Anterior cingulate cortex (tissue), 58 donors: ENCODE data around the gene CYYR1.
"Not testable (repeated sequence)": the region's sequence is repeated elsewhere in the genome, so short reads cannot be mapped to it uniquely, and the experiment has no call there.

Experiments
- DNase-seq, 58 donors: peaks; one replicate each; lab custom pipeline; 2025; lab: John Stamatoyannopoulos, UW

CYYR1 gene

GRCh38 chr21:26499495-26499894 is 73.6 kb downstream of the CYYR1 start:
- no peak for DNase-seq

GRCh38 chr21:26495283-26495849 is 77.7 kb downstream of the CYYR1 start:
- no peak for DNase-seq

GRCh38 chr21:26491663-26492062 is 81.4 kb downstream of the CYYR1 start:
- DNase-seq = no peak

- no peak for DNase-seq
Observed at GRCh38 chr21:26490771-26491170, 82.3 kb downstream of the CYYR1 start.

GRCh38 chr21:26489781-26490180 is 83.3 kb downstream of the CYYR1 start:
- DNase-seq = no peak

GRCh38 chr21:26487981-26488480 is 85.1 kb downstream of the CYYR1 start:
- no peak for DNase-seq

- no peak for DNase-seq
Observed at GRCh38 chr21:26473471-26473870, 99.6 kb downstream of the CYYR1 start.

- DNase-seq = peak in 5 of 58 donors; percentile 1 to 26 (median 15)
Observed at GRCh38 chr21:26471099-26471471, 102.0 kb downstream of the CYYR1 start.

GRCh38 chr21:26470351-26471098 is 102.6 kb downstream of the CYYR1 start:
- no peak for DNase-seq

- DNase-seq = peak in 14 of 58 donors; percentile 3 to 60 (median 13)
Observed at GRCh38 chr21:26469789-26470188, 103.3 kb downstream of the CYYR1 start.

- DNase-seq = no peak
Observed at GRCh38 chr21:26465916-26466315, 107.2 kb downstream of the CYYR1 start.

- no peak for DNase-seq
Observed at GRCh38 chr21:26461500-26461899, 111.6 kb downstream of the CYYR1 start.

- DNase-seq = no peak
Observed at GRCh38 chr21:26460621-26461020, 112.5 kb downstream of the CYYR1 start.

GRCh38 chr21:26458854-26459253 is 114.2 kb downstream of the CYYR1 start:
- DNase-seq = not testable (repeated sequence)

- no peak for DNase-seq
Observed at GRCh38 chr21:26457817-26458216, 115.3 kb downstream of the CYYR1 start.

- DNase-seq = no peak
Observed at GRCh38 chr21:26453267-26453666, 119.8 kb downstream of the CYYR1 start.

GRCh38 chr21:26451081-26451740 is 121.9 kb downstream of the CYYR1 start:
- no peak for DNase-seq

- DNase-seq = peak in 9 of 58 donors; percentile 1 to 26 (median 3)
Observed at GRCh38 chr21:26449161-26449560, 123.9 kb downstream of the CYYR1 start.

- no peak for DNase-seq
Observed at GRCh38 chr21:26448751-26449150, 124.3 kb downstream of the CYYR1 start.

GRCh38 chr21:26447932-26448475 is 125.1 kb downstream of the CYYR1 start:
- DNase-seq = no peak

GRCh38 chr21:26445440-26445839 is 127.6 kb downstream of the CYYR1 start:
- no peak for DNase-seq
